IMR-90 (cell line): ENCODE measurements around the gene DCAKD. TPM values are rescaled to one million over a fixed set of nuclear protein-coding genes. Genes with fewer than 3 reads are reported as not detected.

Source experiments
- ATAC-seq: fragments of 200-7000 bp; cut with Tn5 transposase; 2 replicates; pipeline ENCODE4 v1.9.1; 2020; ENCODE audit warnings: low read depth, mild to moderate bottlenecking, moderate library complexity
- BruUV-seq: library from RNA; stranded (reverse); fragments of 400-500 nt; replicated peaks from 2 replicates; lab custom pipeline; 2021; lab: Mats Ljungman, UMichigan
- CTCF ChIA-PET: fragments of 300-600 bp; formaldehyde crosslinking; extraction: SDS; loops from one replicate; lab custom pipeline; 2021; ENCODE audit warnings: antibody characterized with exemption; lab: Yijun Ruan, JAX
- POLR2A ChIA-PET: fragments of 300-600 bp; sonication (Branson Sonifier 250); formaldehyde crosslinking; loops from one replicate; lab custom pipeline; 2022; ENCODE audit warnings: antibody characterized with exemption; ENCODE audit not compliant: unreplicated experiment; lab: Charles Lee
- DNase-seq: peaks from one replicate; pipeline ENCODE4 v3.0.0; 2013
- H2AFZ ChIP-seq: replicated peaks from 2 replicates; pipeline ENCODE3; 2013; ENCODE audit warnings: low read length, mild to moderate bottlenecking; ENCODE audit not compliant: poor library complexity
- H2AK5ac ChIP-seq: 2 replicates; pipeline ENCODE4 v1.6.1; 2013; ENCODE audit warnings: low read depth, low read length, inconsistent platforms
- H2AK9ac ChIP-seq: replicated peaks from 2 replicates; pipeline ENCODE3; 2013; ENCODE audit warnings: mild to moderate bottlenecking, low read depth, low read length, moderate library complexity; ENCODE audit not compliant: poor library complexity
- H2BK120ac ChIP-seq: 2 replicates; pipeline ENCODE4 v1.6.1; 2013; ENCODE audit warnings: low read depth, low read length, inconsistent platforms
- H2BK15ac ChIP-seq: 3 replicates; pipeline ENCODE4 v1.6.1; 2013; ENCODE audit warnings: low read depth, low read length, inconsistent platforms
- H2BK20ac ChIP-seq: 2 replicates; pipeline ENCODE4 v1.6.1; 2013; ENCODE audit warnings: low read depth, mild to moderate bottlenecking, inconsistent platforms, low read length, moderate library complexity
- H2BK5ac ChIP-seq: 2 replicates; pipeline ENCODE4 v1.6.1; 2013; ENCODE audit warnings: mild to moderate bottlenecking, low read depth, low read length, inconsistent platforms; ENCODE audit not compliant: poor library complexity, severe bottlenecking
- H3K14ac ChIP-seq: replicated peaks from 2 replicates; pipeline ENCODE4 v1.6.1; 2013; ENCODE audit warnings: low read depth, low read length, inconsistent platforms
- H3K18ac ChIP-seq: 2 replicates; pipeline ENCODE4 v1.6.1; 2013; ENCODE audit warnings: low read depth, low read length, control low read depth
- H3K23ac ChIP-seq: 2 replicates; pipeline ENCODE4 v1.6.1; 2013; ENCODE audit warnings: low read depth, low read length, inconsistent platforms
- H3K27ac ChIP-seq: 2 replicates; pipeline ENCODE4 v1.5.1; 2013; ENCODE audit warnings: mild to moderate bottlenecking, control low read depth, low read length; ENCODE audit not compliant: insufficient read depth
- H3K27me3 ChIP-seq: 2 replicates; pipeline ENCODE4 v1.6.1; 2013; ENCODE audit warnings: low read length; ENCODE audit not compliant: control insufficient read depth, insufficient read depth
- H3K36me3 ChIP-seq: 2 replicates; pipeline ENCODE4 v1.6.1; 2013; ENCODE audit warnings: low read length, mixed read lengths; ENCODE audit not compliant: control insufficient read depth, insufficient read depth
- H3K4ac ChIP-seq: 2 replicates; pipeline ENCODE4 v1.6.1; 2013; ENCODE audit warnings: low read depth, low read length, inconsistent platforms
- H3K4me1 ChIP-seq: 2 replicates; pipeline ENCODE4 v1.6.1; 2013; ENCODE audit warnings: low read length, mixed read lengths; ENCODE audit not compliant: control insufficient read depth, insufficient read depth
- H3K4me2 ChIP-seq: 2 replicates; pipeline ENCODE4 v1.6.1; 2013; ENCODE audit warnings: low read depth, mild to moderate bottlenecking, control low read depth, low read length, moderate library complexity
- H3K4me3 ChIP-seq: 2 replicates; pipeline ENCODE4 v1.5.1; 2013; ENCODE audit warnings: low read depth, mild to moderate bottlenecking, control low read depth, low read length, moderate library complexity; ENCODE audit not compliant: insufficient read depth
- H3K56ac ChIP-seq: 2 replicates; pipeline ENCODE4 v1.6.1; 2013; ENCODE audit warnings: low read length, inconsistent platforms; ENCODE audit not compliant: insufficient read depth; ENCODE audit errors: extremely low read depth
- H3K79me1 ChIP-seq, 2 experiments: 2 replicates each; pipeline ENCODE4 v1.6.1; 2013; ENCODE audit warnings: low read length in 2 of 2, inconsistent platforms in 1 of 2, low read depth in 1 of 2
- H3K9ac ChIP-seq: 2 replicates; pipeline ENCODE4 v1.6.1; 2013; ENCODE audit warnings: low read depth, low read length, control low read depth
- H3K9me1 ChIP-seq: 2 replicates; pipeline ENCODE4 v1.6.1; 2013; ENCODE audit warnings: low read length, inconsistent platforms; ENCODE audit not compliant: insufficient read depth
- H3K9me3 ChIP-seq: 2 replicates; pipeline ENCODE4 v1.6.1; 2013; ENCODE audit warnings: low read length; ENCODE audit not compliant: control insufficient read depth, insufficient read depth
- H4K20me1 ChIP-seq: 2 replicates; pipeline ENCODE4 v1.6.1; 2013; ENCODE audit warnings: low read length, inconsistent platforms; ENCODE audit not compliant: insufficient read depth
- H4K5ac ChIP-seq: 2 replicates; pipeline ENCODE4 v1.6.1; 2013; ENCODE audit warnings: mild to moderate bottlenecking, low read depth, low read length, control low read depth
- H4K8ac ChIP-seq, 2 experiments: 2 replicates each; pipeline ENCODE4 v1.6.1; 2013; ENCODE audit warnings: low read depth in 2 of 2, low read length in 2 of 2, control low read depth in 1 of 2, inconsistent platforms in 1 of 2
- H4K91ac ChIP-seq: 2 replicates; pipeline ENCODE4 v1.6.1; 2013; ENCODE audit warnings: low read depth, low read length, inconsistent platforms; ENCODE audit not compliant: insufficient read depth
- CEBPB ChIP-seq: IDR thresholded peaks from 2 replicates; pipeline ENCODE4 v1.6.1; 2012; ENCODE audit warnings: low read depth, low read length, improper control_type of control experiment
- CHD1 ChIP-seq: IDR thresholded peaks from 2 replicates; pipeline ENCODE4 v1.6.1; 2012; ENCODE audit warnings: low read depth, low read length, improper control_type of control experiment
- FOS ChIP-seq: fragments of 150-350 bp; IDR thresholded peaks from 2 replicates; pipeline ENCODE4 v1.6.1; 2016; ENCODE audit warnings: low read depth, low read length
- MAFK ChIP-seq: IDR thresholded peaks from 2 replicates; pipeline ENCODE4 v1.6.1; 2012; ENCODE audit warnings: low read depth, low read length, improper control_type of control experiment
- MAZ ChIP-seq: IDR thresholded peaks from 2 replicates; pipeline ENCODE4 v1.6.1; 2012; ENCODE audit warnings: low read depth, mild to moderate bottlenecking, low read length, improper control_type of control experiment, moderate library complexity, borderline replicate concordance
- NFE2L2 ChIP-seq: fragments of 150-350 bp; IDR thresholded peaks from 2 replicates; pipeline ENCODE4 v1.6.1; 2016; ENCODE audit warnings: low read depth, mild to moderate bottlenecking, low read length
- RAD21 ChIP-seq: IDR thresholded peaks from 2 replicates; pipeline ENCODE4 v1.6.1; 2012; ENCODE audit warnings: low read length, improper control_type of control experiment
- RCOR1 ChIP-seq: IDR thresholded peaks from 2 replicates; pipeline ENCODE4 v1.6.1; 2012; ENCODE audit warnings: mild to moderate bottlenecking, low read length, improper control_type of control experiment; ENCODE audit not compliant: insufficient replicate concordance
- SMC3 ChIP-seq: fragments of 150-350 bp; IDR thresholded peaks from 2 replicates; pipeline ENCODE4 v1.6.1; 2016; ENCODE audit warnings: low read depth, mild to moderate bottlenecking, antibody characterized with exemption, low read length, moderate library complexity
- WGBS, 2 experiments: methylation state at CpG; one replicate each; pipeline versions ENCODE4 v1.1.5 to v1.1.7; 2013; ENCODE audit warnings: missing lambda C conversion rate in 2 of 2; ENCODE audit not compliant: insufficient read length in 1 of 2; ENCODE audit errors: extremely low coverage in 2 of 2; 5-methylcytosine and 5-hydroxymethylcytosine counted together
- dilution Hi-C: fragments of 300-500 bp; cut with HindIII; formaldehyde crosslinking; loops from one replicate; pipeline ENCODE4 v1.14.3; 2018; ENCODE audit warnings: low sequenced_read_pairs; ENCODE audit not compliant: unreplicated experiment
- in situ Hi-C: fragments of 300-500 bp; cut with MboI; formaldehyde crosslinking; loops from 3 replicates; pipeline ENCODE4 v1.14.3; 2019; ENCODE audit warnings: low sequenced_read_pairs, inconsistent platforms, mixed read lengths
- intact Hi-C: fragments of 100-400 bp; cut with micrococcal nuclease; formaldehyde crosslinking; loops from 2 replicates; pipeline ENCODE4 v1.10.0; 2022
- polyA plus RNA-seq, 3 experiments: library from polyadenylated mRNA; depleted of rRNA; stranded (reverse); fragments of >200 nt; gene quantifications; 2 replicates each; pipeline ENCODE4 v1.2.3, GENCODE V29; 2012; ENCODE audit warnings: low replicate concordance in 1 of 3
- total RNA-seq: library from RNA; depleted of rRNA; stranded (reverse); fragments of >200 nt; gene quantifications from 2 replicates; pipeline ENCODE4 v1.2.3, GENCODE V29; 2012
- TF ChIP-seq, protein P1 (sequence below): conservative IDR thresholded peaks from 2 replicates; pipeline ENCODE4 v1.5.1; 2012; ENCODE audit warnings: mild to moderate bottlenecking, low read depth, low read length, improper control_type of control experiment
- TF ChIP-seq, protein P2 (sequence below): fragments of 150-350 bp; IDR thresholded peaks from 2 replicates; pipeline ENCODE4 v1.6.1; 2016; ENCODE audit warnings: low read depth, mild to moderate bottlenecking, low read length, moderate library complexity, borderline replicate concordance

Gene DCAKD
- total and polyA plus RNA-seq, 2 of the 4 experiments (the other 2 are of a cell fraction), result 31.3 to 47.9 TPM

DNA sequence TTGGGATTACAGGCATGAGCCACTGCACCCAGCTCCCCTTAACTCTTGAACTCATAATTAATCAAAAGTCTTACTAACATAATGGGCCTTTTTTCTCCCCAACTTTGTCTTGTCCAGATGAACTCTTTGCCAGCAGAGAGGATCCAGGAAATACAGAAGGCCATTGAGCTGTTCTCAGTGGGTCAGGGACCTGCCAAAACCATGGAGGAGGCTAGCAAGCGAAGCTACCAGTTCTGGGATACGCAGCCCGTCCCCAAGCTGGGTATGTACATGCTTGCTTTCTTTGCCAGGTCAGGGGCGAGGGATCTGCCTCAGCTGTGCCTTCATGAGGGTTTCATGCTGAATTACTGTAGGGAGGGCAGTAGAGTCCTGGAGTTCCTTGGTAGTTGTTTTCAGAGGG lies 35.0 kb upstream of the DCAKD start:
- no peak for TF ChIP-seq MAFK
- no peak for TF ChIP-seq RAD21
- no peak for TF ChIP-seq SMC3
- no peak for TF ChIP-seq FOS
- no peak for TF ChIP-seq CHD1
- no peak for TF ChIP-seq CEBPB
- no peak for TF ChIP-seq MAZ
- no peak for TF ChIP-seq NFE2L2
- TF ChIP-seq, protein P1, sequence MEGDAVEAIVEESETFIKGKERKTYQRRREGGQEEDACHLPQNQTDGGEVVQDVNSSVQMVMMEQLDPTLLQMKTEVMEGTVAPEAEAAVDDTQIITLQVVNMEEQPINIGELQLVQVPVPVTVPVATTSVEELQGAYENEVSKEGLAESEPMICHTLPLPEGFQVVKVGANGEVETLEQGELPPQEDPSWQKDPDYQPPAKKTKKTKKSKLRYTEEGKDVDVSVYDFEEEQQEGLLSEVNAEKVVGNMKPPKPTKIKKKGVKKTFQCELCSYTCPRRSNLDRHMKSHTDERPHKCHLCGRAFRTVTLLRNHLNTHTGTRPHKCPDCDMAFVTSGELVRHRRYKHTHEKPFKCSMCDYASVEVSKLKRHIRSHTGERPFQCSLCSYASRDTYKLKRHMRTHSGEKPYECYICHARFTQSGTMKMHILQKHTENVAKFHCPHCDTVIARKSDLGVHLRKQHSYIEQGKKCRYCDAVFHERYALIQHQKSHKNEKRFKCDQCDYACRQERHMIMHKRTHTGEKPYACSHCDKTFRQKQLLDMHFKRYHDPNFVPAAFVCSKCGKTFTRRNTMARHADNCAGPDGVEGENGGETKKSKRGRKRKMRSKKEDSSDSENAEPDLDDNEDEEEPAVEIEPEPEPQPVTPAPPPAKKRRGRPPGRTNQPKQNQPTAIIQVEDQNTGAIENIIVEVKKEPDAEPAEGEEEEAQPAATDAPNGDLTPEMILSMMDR, result no peak
- TF ChIP-seq RCOR1, result no peak
- TF ChIP-seq, protein P2, sequence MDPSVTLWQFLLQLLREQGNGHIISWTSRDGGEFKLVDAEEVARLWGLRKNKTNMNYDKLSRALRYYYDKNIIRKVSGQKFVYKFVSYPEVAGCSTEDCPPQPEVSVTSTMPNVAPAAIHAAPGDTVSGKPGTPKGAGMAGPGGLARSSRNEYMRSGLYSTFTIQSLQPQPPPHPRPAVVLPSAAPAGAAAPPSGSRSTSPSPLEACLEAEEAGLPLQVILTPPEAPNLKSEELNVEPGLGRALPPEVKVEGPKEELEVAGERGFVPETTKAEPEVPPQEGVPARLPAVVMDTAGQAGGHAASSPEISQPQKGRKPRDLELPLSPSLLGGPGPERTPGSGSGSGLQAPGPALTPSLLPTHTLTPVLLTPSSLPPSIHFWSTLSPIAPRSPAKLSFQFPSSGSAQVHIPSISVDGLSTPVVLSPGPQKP, result no peak
- ChIA-PET CTCF (no interaction called here), POLR2A (interaction anchor here (0.6 to 0.7 kb wide), 2 partner anchors 25 to 26 kb away, joined by 3 to 4 read pairs; no protein-coding TSS in a partner anchor)
- no TSS peak for BruUV-seq
- Histone ChIP-seq H3K4me2 (no peak overlapping the region), H2AK5ac (no peak overlapping the region), H3K9me1 (peaks cover 23% of the 10 kb centered on the region), H2BK20ac (no peak overlapping the region), H3K27ac (peak overlapping the region; percentile 43; the same call in 1 of the 2 replicates), H2AK9ac (no peak overlapping the region), H3K18ac (no peak overlapping the region), H2BK15ac (no peak overlapping the region), H3K4me3 (no peak overlapping the region), H3K4me1 (peaks cover 23% of the 10 kb centered on the region), H3K36me3 (peaks cover 53% of the 10 kb centered on the region), H4K8ac (no peak overlapping the region; a peak in 1 of 4 replicates), H4K20me1 (peaks cover 5% of the 10 kb centered on the region), H3K9me3 (no peaks in the 10 kb centered on the region), H3K27me3 (no peaks in the 10 kb centered on the region), H2BK120ac (no peak overlapping the region), H3K79me1 (peaks cover 20 to 66% of the 10 kb centered on the region in 2 experiments), H3K23ac (no peak overlapping the region), H4K5ac (no peak overlapping the region), H2BK5ac (no peak overlapping the region), H3K4ac (no peak overlapping the region), H3K9ac (no peak overlapping the region), H3K14ac (no peak overlapping the region), H3K56ac (no peak overlapping the region), H4K91ac (no peak overlapping the region), H2AFZ (no peak overlapping the region)
- dilution Hi-C loops (no loop called here), in situ Hi-C loops (no loop called here), intact Hi-C loops (no loop called here)
- ATAC-seq (no peak), DNase-seq (no peak)
- WGBS, 2 experiments, result 94% methylated on average over 3 of the region's 4 CpGs; no CpG with 5 or more reads in 1 of the 2 experiments
